ENCODE data around the gene CLEC2B.

Gene CLEC2B

DNA sequence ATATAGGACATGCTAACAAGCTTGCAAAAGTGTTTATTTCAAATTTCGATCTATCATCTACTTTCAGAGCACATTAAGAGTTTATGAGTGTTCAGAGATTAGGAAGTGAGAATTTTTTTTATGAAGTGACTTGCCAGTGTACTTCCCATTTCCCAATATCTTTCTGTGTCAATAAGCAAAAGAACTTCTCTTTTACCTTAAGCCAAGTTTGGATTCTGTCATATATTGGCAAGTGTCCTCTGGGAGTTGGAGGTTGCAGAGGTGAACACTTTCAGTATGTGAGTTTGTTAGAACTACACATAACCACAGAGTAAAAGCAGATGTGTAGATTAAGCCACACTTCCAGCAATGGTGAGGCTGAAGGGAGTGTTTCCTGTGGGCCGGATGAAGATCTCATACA is 58.5 kb downstream of the CLEC2B start:
- H3K36me3 ChIP-seq (ENCODE audit: low read length): no peaks in the 10 kb centered on the region
- no peak overlapping the region for H3K4me2 ChIP-seq (ENCODE audit: low read depth, low read length, poor library complexity, severe bottlenecking)
- no peaks in the 10 kb centered on the region for H3K9me2 ChIP-seq (replicated peaks; ENCODE audit: insufficient read depth, low read length)
- no peaks in the 10 kb centered on the region for H3K79me2 ChIP-seq (ENCODE audit: insufficient read depth, low read length)
- no peaks in the 10 kb centered on the region for H4K20me1 ChIP-seq (ENCODE audit: low read depth, low read length)
- no peak overlapping the region for H2AFZ ChIP-seq (ENCODE audit: low read depth, low read length, severe bottlenecking)
- no peak overlapping the region for H3K27ac ChIP-seq (ENCODE audit: low read depth, low read length)
- no peaks in the 10 kb centered on the region for H3K9me3 ChIP-seq (ENCODE audit: insufficient read depth, low read length)
- no peaks in the 10 kb centered on the region for H3K27me3 ChIP-seq (ENCODE audit: low read length)
- no peak overlapping the region for H3K9ac ChIP-seq (ENCODE audit: low read length)
- TF ChIP-seq EZH2phosphoT487 (conservative IDR thresholded peaks at IDR 0.05; ENCODE audit: low read length) (no peak), CTCF (IDR thresholded peaks at IDR 0.05; ENCODE audit: insufficient read depth, low read length, poor library complexity, severe bottlenecking) (no peak)
- no peaks in the 10 kb centered on the region for H3F3A ChIP-seq (ENCODE audit: insufficient read depth)
- H3K4me3 ChIP-seq (ENCODE audit: insufficient read depth, low read length, poor library complexity, severe bottlenecking): no peak overlapping the region

- no peak overlapping the region for H3K27ac ChIP-seq (ENCODE audit: low read depth, low read length)
- no peak overlapping the region for H3K4me3 ChIP-seq (ENCODE audit: insufficient read depth, low read length, poor library complexity, severe bottlenecking)
- no peak overlapping the region for H3K4me2 ChIP-seq (ENCODE audit: low read depth, low read length, poor library complexity, severe bottlenecking)
- no peak overlapping the region for H3K9ac ChIP-seq (ENCODE audit: low read length)
- H3K79me2 ChIP-seq (ENCODE audit: insufficient read depth, low read length): no peaks in the 10 kb centered on the region
- H2AFZ ChIP-seq (ENCODE audit: low read depth, low read length, severe bottlenecking): no peak overlapping the region
- H3F3A ChIP-seq (ENCODE audit: insufficient read depth): no peaks in the 10 kb centered on the region
- TF ChIP-seq CTCF (IDR thresholded peaks at IDR 0.05; ENCODE audit: insufficient read depth, low read length, poor library complexity, severe bottlenecking): no peak
- TF ChIP-seq EZH2phosphoT487 (conservative IDR thresholded peaks at IDR 0.05; ENCODE audit: low read length): no peak
- no peaks in the 10 kb centered on the region for H3K27me3 ChIP-seq (ENCODE audit: low read length)
- no peaks in the 10 kb centered on the region for H4K20me1 ChIP-seq (ENCODE audit: low read depth, low read length)
- H3K9me3 ChIP-seq (ENCODE audit: insufficient read depth, low read length): no peaks in the 10 kb centered on the region
- H3K9me2 ChIP-seq (replicated peaks; ENCODE audit: insufficient read depth, low read length): no peaks in the 10 kb centered on the region
- H3K36me3 ChIP-seq (ENCODE audit: low read length): no peaks in the 10 kb centered on the region
These were observed 59.3 kb downstream of the CLEC2B start for GRCh38 chr12:9809866-9810265.

DNA sequence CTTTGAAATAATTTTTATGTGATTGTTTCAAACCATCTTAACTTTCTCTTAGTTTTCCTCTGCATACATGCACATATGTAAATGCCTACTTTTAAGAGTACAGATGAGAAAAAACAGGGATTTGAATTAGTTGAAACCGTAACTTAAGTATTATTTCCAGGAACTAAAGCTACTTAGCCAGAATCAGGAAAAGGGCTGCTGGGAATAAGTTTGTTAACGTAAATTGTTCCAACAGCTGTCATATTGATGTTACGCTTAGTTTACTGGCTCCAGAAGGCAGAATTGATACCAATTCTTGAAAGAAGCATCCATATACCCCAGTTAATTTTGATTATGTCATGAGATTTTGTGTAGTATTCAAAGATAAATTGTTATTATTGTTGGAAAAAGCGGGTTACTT is 59.8 kb downstream of the CLEC2B start:
- H3K4me2 ChIP-seq (ENCODE audit: low read depth, low read length, poor library complexity, severe bottlenecking): no peak overlapping the region
- no peak overlapping the region for H3K9ac ChIP-seq (ENCODE audit: low read length)
- H3K4me3 ChIP-seq (ENCODE audit: insufficient read depth, low read length, poor library complexity, severe bottlenecking): no peak overlapping the region
- no peaks in the 10 kb centered on the region for H3F3A ChIP-seq (ENCODE audit: insufficient read depth)
- H3K9me2 ChIP-seq (replicated peaks; ENCODE audit: insufficient read depth, low read length): no peaks in the 10 kb centered on the region
- H3K27ac ChIP-seq (ENCODE audit: low read depth, low read length): no peak overlapping the region
- no peaks in the 10 kb centered on the region for H3K36me3 ChIP-seq (ENCODE audit: low read length)
- H3K79me2 ChIP-seq (ENCODE audit: insufficient read depth, low read length): no peaks in the 10 kb centered on the region
- no peaks in the 10 kb centered on the region for H3K27me3 ChIP-seq (ENCODE audit: low read length)
- no peaks in the 10 kb centered on the region for H4K20me1 ChIP-seq (ENCODE audit: low read depth, low read length)
- no peaks in the 10 kb centered on the region for H3K9me3 ChIP-seq (ENCODE audit: insufficient read depth, low read length)
- H2AFZ ChIP-seq (ENCODE audit: low read depth, low read length, severe bottlenecking): no peak overlapping the region
- TF ChIP-seq EZH2phosphoT487 (conservative IDR thresholded peaks at IDR 0.05; ENCODE audit: low read length) (no peak), CTCF (IDR thresholded peaks at IDR 0.05; ENCODE audit: insufficient read depth, low read length, poor library complexity, severe bottlenecking) (no peak)

DNA sequence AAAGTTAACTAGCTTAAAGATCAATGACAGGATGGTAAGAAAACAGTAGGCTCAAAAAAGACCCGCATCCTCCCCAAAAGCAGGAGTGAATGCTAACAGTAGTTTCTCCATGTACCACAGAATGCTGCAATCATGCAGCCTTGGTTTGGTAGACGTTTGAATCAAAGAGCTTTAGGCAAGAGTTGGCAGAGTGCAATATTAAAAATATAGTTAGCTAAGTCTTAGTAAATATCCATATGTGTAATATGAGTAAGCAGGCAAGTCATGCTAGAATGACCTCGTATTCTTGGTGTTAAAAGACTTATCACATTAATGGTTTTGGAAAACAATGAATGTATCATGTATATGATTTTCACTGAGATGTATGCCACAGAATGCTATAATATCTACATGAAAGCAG is 60.6 kb downstream of the CLEC2B start:
- no peaks in the 10 kb centered on the region for H3K79me2 ChIP-seq (ENCODE audit: insufficient read depth, low read length)
- no peaks in the 10 kb centered on the region for H3K27me3 ChIP-seq (ENCODE audit: low read length)
- TF ChIP-seq CTCF (IDR thresholded peaks at IDR 0.05; ENCODE audit: insufficient read depth, low read length, poor library complexity, severe bottlenecking): no peak
- TF ChIP-seq EZH2phosphoT487 (conservative IDR thresholded peaks at IDR 0.05; ENCODE audit: low read length): no peak
- H3K9me3 ChIP-seq (ENCODE audit: insufficient read depth, low read length): no peaks in the 10 kb centered on the region
- no peaks in the 10 kb centered on the region for H3F3A ChIP-seq (ENCODE audit: insufficient read depth)
- no peaks in the 10 kb centered on the region for H3K36me3 ChIP-seq (ENCODE audit: low read length)
- H3K9ac ChIP-seq (ENCODE audit: low read length): no peak overlapping the region
- H4K20me1 ChIP-seq (ENCODE audit: low read depth, low read length): no peaks in the 10 kb centered on the region
- H3K4me3 ChIP-seq (ENCODE audit: insufficient read depth, low read length, poor library complexity, severe bottlenecking): no peak overlapping the region
- no peak overlapping the region for H2AFZ ChIP-seq (ENCODE audit: low read depth, low read length, severe bottlenecking)
- H3K4me2 ChIP-seq (ENCODE audit: low read depth, low read length, poor library complexity, severe bottlenecking): no peak overlapping the region
- no peaks in the 10 kb centered on the region for H3K9me2 ChIP-seq (replicated peaks; ENCODE audit: insufficient read depth, low read length)
- no peak overlapping the region for H3K27ac ChIP-seq (ENCODE audit: low read depth, low read length)

Measured in SU-DHL-6 (cell line).